GM21529 (cell line): Measurements from ENCODE around the gene SLC29A4.
"Not testable (repeated sequence)": the region's sequence is repeated elsewhere in the genome, so short reads cannot be mapped to it uniquely, and the experiment has no call there.

ENCODE experiments used
- ATAC-seq: cut with Tn5 transposase; IDR thresholded peaks from one replicate; pipeline ENCODE4 v1.9.1; 2021; ENCODE audit not compliant: unreplicated experiment

Gene SLC29A4

DNA sequence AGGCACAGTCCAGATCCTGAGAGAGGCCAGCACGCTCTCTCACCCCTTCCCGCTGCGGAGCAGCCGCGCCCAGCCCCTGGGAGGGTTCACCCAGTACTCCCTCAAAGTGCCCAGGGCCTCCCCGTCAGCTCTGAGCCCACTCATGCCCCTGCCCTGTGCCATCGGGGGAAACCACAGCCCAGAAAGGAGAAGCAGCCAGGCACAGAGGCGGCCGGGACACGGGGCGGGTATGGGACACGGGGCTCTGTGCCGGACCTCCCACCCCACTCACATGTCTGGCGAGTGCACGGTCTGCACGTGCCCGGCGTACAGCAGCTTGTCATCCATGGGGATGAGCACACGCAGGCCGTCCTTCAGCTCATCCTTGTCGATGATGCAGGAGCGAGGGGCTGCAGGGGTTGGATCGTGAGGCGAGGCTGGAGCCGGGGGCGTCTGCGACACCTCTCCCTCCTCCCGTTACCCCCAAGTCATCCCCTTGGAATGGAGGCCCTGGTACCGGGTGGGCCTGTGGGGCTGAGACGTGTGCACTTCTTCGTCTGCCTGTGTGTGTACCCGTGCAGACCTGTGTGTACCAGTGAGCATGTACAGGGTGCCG is 38.2 kb downstream of the SLC29A4 start:
- no peak for ATAC-seq

- no peak for ATAC-seq
Observed at GRCh38 chr7:5322621-5323410, 40.1 kb downstream of the SLC29A4 start.

DNA sequence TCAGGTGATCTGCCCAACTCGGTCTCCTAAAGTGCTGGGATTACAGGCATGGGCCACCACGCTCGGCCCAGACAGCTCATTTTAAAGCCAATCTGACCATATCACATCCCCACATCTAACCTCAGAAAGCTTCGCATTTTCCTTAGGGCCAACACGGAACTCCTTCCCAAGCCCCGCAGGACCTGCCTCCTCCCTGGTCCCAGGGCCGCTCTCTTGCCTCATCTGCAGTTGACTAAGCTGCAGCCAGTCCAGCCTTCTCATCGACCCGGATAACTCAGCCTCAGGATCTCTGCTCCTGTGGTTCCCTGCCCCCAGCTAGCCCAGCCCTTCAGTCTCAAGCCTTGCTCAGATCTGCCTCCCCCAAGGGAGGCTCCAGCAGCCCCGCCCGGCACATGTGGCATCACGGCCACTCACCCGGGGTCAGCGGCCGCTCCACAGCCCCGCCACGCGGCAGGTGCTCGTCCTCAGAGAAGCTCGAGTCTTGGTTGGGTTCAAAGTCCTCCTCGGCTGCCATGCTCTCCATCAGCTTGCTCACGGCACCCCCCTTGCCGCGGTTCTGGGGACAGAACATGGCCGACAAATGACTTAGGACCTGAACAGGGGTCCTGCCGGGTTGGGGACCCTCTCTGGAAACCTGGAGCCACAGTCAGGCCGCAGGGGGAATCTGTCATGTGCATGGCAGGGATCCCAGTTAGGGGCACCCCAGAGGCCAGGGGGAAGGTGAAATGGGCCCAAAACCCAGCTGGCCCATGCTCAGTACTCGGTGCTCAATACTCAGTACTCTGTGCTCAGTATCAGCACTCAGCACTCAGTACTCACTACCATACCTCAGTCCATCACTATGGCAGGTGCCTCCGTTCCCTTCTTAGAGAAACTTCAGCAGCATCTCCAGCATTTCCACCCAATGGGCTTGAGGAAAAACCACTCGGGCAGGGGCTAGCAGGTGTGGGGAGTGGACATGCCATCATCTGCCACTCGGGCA is 41.3 kb downstream of the SLC29A4 start:
- not testable (repeated sequence) for ATAC-seq

GRCh38 chr7:5324961-5325360 is 42.2 kb downstream of the SLC29A4 start:
- ATAC-seq: no peak

DNA sequence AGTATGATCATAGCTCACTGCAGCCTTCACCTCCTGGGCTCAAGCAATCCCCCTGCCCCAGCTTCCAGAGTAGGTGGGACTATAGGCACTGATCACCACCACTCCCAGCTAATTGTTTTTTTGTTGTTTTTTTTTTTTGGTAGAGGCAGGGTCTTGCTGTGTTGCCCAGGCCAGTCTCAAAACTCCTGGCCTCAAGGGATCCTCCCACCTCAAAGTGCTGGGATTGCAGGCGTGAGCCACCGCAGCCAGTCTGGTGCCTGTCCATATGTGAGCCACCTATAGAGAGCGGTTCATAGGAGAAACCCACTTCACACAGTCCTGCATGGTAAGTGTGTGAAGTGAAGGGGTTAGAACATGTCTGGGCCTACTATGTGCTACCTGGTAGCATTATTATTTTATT is 47.5 kb downstream of the SLC29A4 start:
- ATAC-seq: no peak

- no peak for ATAC-seq
Observed at GRCh38 chr7:5332579-5332978, 49.8 kb downstream of the SLC29A4 start.

DNA sequence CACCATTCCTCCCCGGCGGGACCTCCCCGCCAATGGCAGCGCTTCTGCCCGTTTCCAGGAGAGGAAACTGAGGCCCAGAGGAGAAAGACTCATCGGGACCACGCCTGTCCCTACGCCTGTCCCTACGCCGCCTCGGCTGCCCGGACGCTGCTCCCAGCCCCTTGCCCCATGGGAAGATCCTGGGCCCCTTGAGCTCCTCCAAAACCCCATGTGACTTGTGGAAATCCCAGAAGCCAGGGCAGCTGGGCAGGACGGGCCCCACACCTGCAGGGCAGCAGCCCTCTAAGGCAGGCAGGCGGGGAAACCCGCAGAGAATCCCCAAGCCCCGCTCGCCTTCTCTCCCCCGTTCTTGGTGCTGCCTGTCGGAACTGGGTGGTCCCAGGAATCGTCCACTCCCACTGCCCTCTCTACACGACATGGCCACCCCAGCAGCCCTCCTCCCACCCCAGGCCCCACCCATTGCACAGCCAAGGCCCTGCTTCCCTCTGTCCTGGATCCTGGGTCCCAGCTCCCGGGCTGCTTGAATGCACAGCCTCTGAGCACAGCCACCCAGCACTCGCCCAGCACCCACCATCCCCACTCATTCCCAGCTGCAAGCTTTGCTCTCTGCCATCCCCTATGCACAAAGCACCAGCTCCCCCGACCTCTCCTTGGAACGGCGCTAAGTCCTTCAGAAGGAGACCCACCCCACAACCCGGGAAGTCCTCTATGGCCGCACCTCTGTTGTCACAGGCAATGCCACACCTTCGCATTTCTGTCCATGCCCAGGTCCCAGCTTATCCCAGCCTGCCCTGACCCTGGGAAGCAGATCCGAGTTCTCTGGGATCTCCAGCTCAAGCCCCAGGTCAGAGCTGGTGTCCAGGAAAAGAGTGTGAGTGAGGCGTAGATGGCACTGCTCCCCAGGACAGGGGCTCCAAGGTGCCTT is 50.6 kb downstream of the SLC29A4 start:
- no peak for ATAC-seq

GRCh38 chr7:5334671-5335070 is 51.9 kb downstream of the SLC29A4 start:
- ATAC-seq: no peak

DNA sequence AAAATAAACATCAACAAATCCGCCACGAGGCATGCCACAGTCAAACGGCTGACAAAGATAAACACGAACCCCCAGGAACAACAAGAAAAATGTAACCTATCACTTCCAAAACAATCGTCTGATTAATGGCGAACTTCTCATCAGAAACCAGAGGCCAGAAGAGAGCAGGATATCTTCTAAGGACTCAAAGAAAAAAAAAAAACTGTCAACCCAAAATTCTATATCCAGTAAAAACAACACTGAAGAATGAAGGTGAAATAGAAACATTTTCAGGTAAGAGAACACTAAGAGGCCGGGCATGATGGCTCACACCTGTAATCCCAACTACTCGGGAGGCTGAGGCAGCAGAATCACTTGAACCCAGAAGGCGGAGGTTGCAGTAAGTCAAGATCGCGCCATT is 54.3 kb downstream of the SLC29A4 start:
- no peak for ATAC-seq

DNA sequence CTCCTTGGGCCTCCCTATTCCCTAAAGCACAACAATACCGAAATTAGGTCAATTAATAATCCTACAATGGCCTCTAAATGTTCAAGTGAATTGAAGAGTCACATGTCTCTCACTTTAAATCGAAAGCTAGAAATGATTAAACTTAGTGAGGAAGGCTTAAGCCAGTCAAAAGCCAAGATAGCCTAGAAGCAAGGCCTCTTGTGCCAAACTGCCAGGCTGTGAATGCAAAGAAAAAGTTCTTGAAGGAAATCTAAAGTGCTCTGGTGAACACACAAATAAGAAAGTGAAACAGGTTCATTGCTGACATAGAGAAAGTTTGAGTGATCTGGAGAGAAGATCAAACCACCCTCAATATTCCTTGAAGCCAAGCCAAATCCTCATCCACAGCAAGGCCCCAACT is 57.2 kb downstream of the SLC29A4 start:
- ATAC-seq: no peak

GRCh38 chr7:5342631-5343030 is 59.9 kb downstream of the SLC29A4 start:
- ATAC-seq: no peak

- no peak for ATAC-seq
Observed at GRCh38 chr7:5343884-5344283, 61.1 kb downstream of the SLC29A4 start.

- ATAC-seq: no peak
Observed at GRCh38 chr7:5344342-5344741, 61.6 kb downstream of the SLC29A4 start.

DNA sequence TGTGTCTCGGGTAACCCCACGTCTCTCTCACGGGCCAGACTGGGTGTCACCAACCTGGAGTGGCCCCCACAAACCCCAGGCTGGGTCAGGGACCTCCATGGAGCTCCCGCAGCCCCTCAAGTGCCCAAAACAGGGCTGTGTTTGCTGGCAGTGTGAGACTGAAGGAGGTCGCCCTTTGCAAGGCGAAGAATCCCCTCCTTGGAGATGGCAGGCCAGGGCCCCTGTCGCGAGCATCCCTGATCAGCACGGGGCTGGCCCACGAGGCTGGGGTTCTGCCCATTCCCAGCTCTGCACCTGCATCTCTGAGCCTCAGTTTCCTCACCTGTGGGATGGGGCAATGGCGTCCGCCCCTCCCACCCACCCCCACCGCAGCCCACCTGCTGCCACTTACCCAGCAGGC is 62.4 kb downstream of the SLC29A4 start:
- no peak for ATAC-seq

DNA sequence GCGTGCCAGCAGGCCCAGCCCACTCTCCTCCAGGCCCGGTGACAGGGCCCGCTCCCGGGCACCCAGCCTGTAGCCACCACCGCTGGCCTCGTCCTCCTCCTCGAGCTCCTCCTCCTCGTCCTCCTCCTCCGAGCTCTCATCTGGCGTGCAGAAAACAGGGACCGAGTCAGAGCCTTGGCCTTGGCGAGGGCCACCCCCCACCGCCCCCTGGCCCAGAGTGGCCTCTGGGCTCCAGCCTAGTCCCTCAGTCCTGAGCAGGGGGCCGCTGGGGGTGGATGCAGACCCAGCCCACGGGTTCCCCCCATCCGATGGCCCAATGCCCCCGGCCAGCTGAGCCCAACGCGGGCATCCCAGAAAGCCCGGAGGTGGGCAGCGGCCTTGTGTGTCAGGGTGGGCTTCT is 62.9 kb downstream of the SLC29A4 start:
- ATAC-seq: no peak

- ATAC-seq: no peak
Observed at GRCh38 chr7:5348134-5349004, 65.6 kb downstream of the SLC29A4 start.

DNA sequence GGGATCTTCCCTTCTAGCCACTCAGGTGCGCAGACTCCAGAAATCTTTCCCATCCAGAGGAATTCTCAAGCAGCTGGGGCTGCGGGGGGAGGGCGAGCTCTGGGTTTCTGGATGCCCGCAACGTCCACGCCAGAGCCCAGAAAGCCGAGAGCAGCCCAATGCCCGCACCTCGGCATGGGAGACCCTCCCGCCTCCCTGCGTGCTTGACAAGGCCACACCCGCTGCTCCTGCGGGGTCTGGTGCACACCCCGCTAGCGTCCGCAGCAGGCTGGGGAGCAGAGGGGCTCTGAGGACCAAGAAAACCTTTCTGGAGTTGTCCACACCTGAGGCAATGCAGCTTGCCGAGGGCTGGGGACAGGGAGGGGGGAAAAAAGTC is 66.2 kb downstream of the SLC29A4 start:
- ATAC-seq: no peak

GRCh38 chr7:5349437-5350173 is 66.9 kb downstream of the SLC29A4 start:
- no peak for ATAC-seq

DNA sequence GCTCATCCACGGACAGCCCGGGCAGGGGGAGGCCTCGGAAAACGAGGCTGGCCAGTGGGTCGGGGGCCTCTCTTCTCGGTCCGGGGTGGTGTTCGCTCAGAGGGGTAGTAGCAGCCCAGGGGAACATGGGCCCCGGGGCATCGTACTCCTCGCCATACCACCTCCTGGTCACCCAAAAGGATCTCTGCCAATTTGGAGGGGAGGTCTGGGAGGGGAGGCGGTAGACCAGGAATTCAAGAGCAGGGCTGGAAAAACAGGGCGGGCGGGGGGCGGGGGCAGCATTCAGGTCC is 67.4 kb downstream of the SLC29A4 start:
- ATAC-seq: no peak
